Trophoblast cell (in vitro differentiated cells and primary cell): ENCODE results near the gene PSMG1.

ENCODE experiments used
- DNase-seq, 2 donors: peaks; one replicate each; pipeline ENCODE4 v3.0.0-alpha.2; 2016
- H2AFZ ChIP-seq: 2 replicates; pipeline ENCODE4 v1.6.1; 2013; ENCODE audit warnings: low read length, moderate library complexity, mild to moderate bottlenecking; ENCODE audit not compliant: insufficient read depth, poor library complexity
- H2AK5ac ChIP-seq: 2 replicates; pipeline ENCODE4 v1.6.1; 2013; ENCODE audit warnings: mild to moderate bottlenecking, low read length
- H2BK120ac ChIP-seq: 2 replicates; pipeline ENCODE4 v1.6.1; 2013; ENCODE audit warnings: low read length, mild to moderate bottlenecking, moderate library complexity; ENCODE audit not compliant: insufficient read depth, poor library complexity
- H2BK12ac ChIP-seq: 2 replicates; pipeline ENCODE4 v1.6.1; 2013; ENCODE audit warnings: mild to moderate bottlenecking, low read length, moderate library complexity
- H2BK5ac ChIP-seq: 2 replicates; pipeline ENCODE4 v1.6.1; 2013; ENCODE audit warnings: low read length, low read depth, moderate library complexity, mild to moderate bottlenecking; ENCODE audit not compliant: poor library complexity
- H3K14ac ChIP-seq: 2 replicates; pipeline ENCODE4 v1.6.1; 2013; ENCODE audit warnings: mild to moderate bottlenecking, low read length
- H3K18ac ChIP-seq: 2 replicates; pipeline ENCODE4 v1.6.1; 2013; ENCODE audit warnings: mild to moderate bottlenecking, low read length
- H3K23ac ChIP-seq: 2 replicates; pipeline ENCODE4 v1.6.1; 2013; ENCODE audit warnings: low read length
- H3K27ac ChIP-seq: 2 replicates; pipeline ENCODE4 v1.5.1; 2013; ENCODE audit warnings: low read depth, mild to moderate bottlenecking, inconsistent platforms, low read length, moderate library complexity
- H3K27me3 ChIP-seq: 2 replicates; pipeline ENCODE4 v1.6.1; 2013; ENCODE audit warnings: inconsistent platforms, mild to moderate bottlenecking, low read length, moderate library complexity; ENCODE audit not compliant: insufficient read depth
- H3K36me3 ChIP-seq, 2 experiments: 1 replicate in 1 of 2; 2 replicates in 1 of 2; pipeline ENCODE4 v1.6.1; 2013; ENCODE audit warnings: low read length in 2 of 2, mild to moderate bottlenecking in 2 of 2, moderate library complexity in 1 of 2; ENCODE audit not compliant: insufficient read depth in 2 of 2, control insufficient read depth in 1 of 2
- H3K4ac ChIP-seq: 2 replicates; pipeline ENCODE4 v1.6.1; 2013; ENCODE audit warnings: low read depth, mild to moderate bottlenecking, low read length, moderate library complexity
- H3K4me1 ChIP-seq, 2 experiments: 1 replicate in 1 of 2; 2 replicates in 1 of 2; pipeline ENCODE4 v1.6.1; 2013; ENCODE audit warnings: low read length in 2 of 2, mild to moderate bottlenecking in 2 of 2, moderate library complexity in 1 of 2; ENCODE audit not compliant: insufficient read depth in 2 of 2, control insufficient read depth in 1 of 2
- H3K4me2 ChIP-seq: 2 replicates; pipeline ENCODE4 v1.6.1; 2013; ENCODE audit warnings: inconsistent platforms, mild to moderate bottlenecking, low read length, moderate library complexity
- H3K4me3 ChIP-seq: 2 replicates; pipeline ENCODE4 v1.5.1; 2013; ENCODE audit warnings: mild to moderate bottlenecking, low read depth, low read length, inconsistent platforms
- H3K79me1 ChIP-seq: one replicate; pipeline ENCODE4 v1.6.1; 2013; ENCODE audit warnings: low read length
- H3K79me2 ChIP-seq: 2 replicates; pipeline ENCODE4 v1.6.1; 2013; ENCODE audit warnings: low read length, mild to moderate bottlenecking; ENCODE audit not compliant: control insufficient read depth, insufficient read depth, poor library complexity
- H3K9ac ChIP-seq: 2 replicates; pipeline ENCODE4 v1.6.1; 2013; ENCODE audit warnings: mild to moderate bottlenecking, low read length
- H3K9me3 ChIP-seq: 2 replicates; pipeline ENCODE4 v1.6.1; 2013; ENCODE audit warnings: low read depth, mild to moderate bottlenecking, control low read depth, inconsistent platforms, low read length; ENCODE audit not compliant: insufficient read depth
- H4K12ac ChIP-seq: 2 replicates; pipeline ENCODE4 v1.6.1; 2013; ENCODE audit warnings: low read depth, mild to moderate bottlenecking, low read length, moderate library complexity
- H4K8ac ChIP-seq: 2 replicates; pipeline ENCODE4 v1.6.1; 2013; ENCODE audit warnings: low read depth, mild to moderate bottlenecking, low read length, moderate library complexity
- H4K91ac ChIP-seq: one replicate; pipeline ENCODE4 v1.6.1; 2013; ENCODE audit warnings: low read depth, mild to moderate bottlenecking, low read length, moderate library complexity
- WGBS: extraction: QIAGEN DNeasy Blood & Tissue Kit; methylation state at CpG from one replicate; pipeline ENCODE4 v1.1.7; 2013; ENCODE audit warnings: missing lambda C conversion rate; ENCODE audit not compliant: insufficient read length, insufficient coverage; ENCODE audit errors: extremely low coverage; 5-methylcytosine and 5-hydroxymethylcytosine counted together

The PSMG1 gene

GRCh38 chr21:39184050-39184980 lies 1.1 kb upstream of the PSMG1 start:
- no peak overlapping the region for H2AK5ac ChIP-seq
- peak overlapping the region; percentile 70 for H4K8ac ChIP-seq
- no peaks in the 10 kb centered on the region for H3K9me3 ChIP-seq
- H3K4me1 ChIP-seq = peaks cover 4% of the 10 kb centered on the region in 2 experiments
- H3K4me3 ChIP-seq = peak overlapping the region; percentile 96
- H3K27ac ChIP-seq = peak overlapping the region; percentile 70
- H3K4me2 ChIP-seq = peak overlapping the region; percentile 97
- H3K14ac ChIP-seq = peak overlapping the region; percentile 90
- peaks cover 11% of the 10 kb centered on the region for H3K79me1 ChIP-seq
- H2BK12ac ChIP-seq = peak overlapping the region; percentile 58
- peak overlapping the region; percentile 99 for H2AFZ ChIP-seq
- H3K4ac ChIP-seq = peak overlapping the region; percentile 65
- WGBS = no CpG with 5 or more reads among the region's 22 CpGs
- peak overlapping the region; percentile 75 for H3K9ac ChIP-seq
- H3K36me3 ChIP-seq = peaks cover 0 to 2% of the 10 kb centered on the region in 2 experiments
- peak overlapping the region; percentile 60 for H4K91ac ChIP-seq
- H3K18ac ChIP-seq = peak overlapping the region; percentile 87
- peak overlapping the region; percentile 88 for H2BK120ac ChIP-seq
- DNase-seq = peak in 1 of 2 donors; percentile 32
- peaks cover 8% of the 10 kb centered on the region for H3K79me2 ChIP-seq
- peak overlapping the region; percentile 98 for H4K12ac ChIP-seq
- H3K27me3 ChIP-seq = no peaks in the 10 kb centered on the region
- H3K23ac ChIP-seq = no peak overlapping the region
- H2BK5ac ChIP-seq = peak overlapping the region; percentile 87

GRCh38 chr21:39182484-39183271 lies 573 bp downstream of the PSMG1 start:
- Histone ChIP-seq H4K91ac (peak overlapping the region; percentile 69), H3K79me1 (peaks cover 11% of the 10 kb centered on the region), H2BK120ac (peak overlapping the region; percentile 45), H3K18ac (peak overlapping the region; percentile 60), H3K9me3 (no peaks in the 10 kb centered on the region), H4K12ac (peak overlapping the region; percentile 22), H3K4me3 (peak overlapping the region; percentile 96), H3K9ac (peak overlapping the region; percentile 92), H2AFZ (peak overlapping the region; percentile 46), H2AK5ac (peak overlapping the region; percentile 37), H2BK5ac (peak overlapping the region; percentile 24), H2BK12ac (no peak overlapping the region), H3K23ac (no peak overlapping the region), H3K14ac (peak overlapping the region; percentile 54), H3K36me3 (peaks cover 3 to 5% of the 10 kb centered on the region in 2 experiments), H3K27me3 (no peaks in the 10 kb centered on the region), H3K4me1 (peaks cover 4% of the 10 kb centered on the region in 2 experiments), H3K4me2 (peak overlapping the region; percentile 97), H4K8ac (peak overlapping the region; percentile 43), H3K4ac (peak overlapping the region; percentile 9), H3K79me2 (peaks cover 8% of the 10 kb centered on the region), H3K27ac (peak overlapping the region; percentile 29)
- WGBS = no CpG with 5 or more reads among the region's 51 CpGs
- peak; percentile 4 to 44 for DNase-seq

GRCh38 chr21:39182016-39182415 lies 1.2 kb downstream of the PSMG1 start:
- Histone ChIP-seq H3K9ac (no peak overlapping the region), H2BK120ac (no peak overlapping the region), H4K91ac (no peak overlapping the region), H3K27me3 (no peaks in the 10 kb centered on the region), H4K8ac (no peak overlapping the region), H3K4me3 (no peak overlapping the region), H3K23ac (no peak overlapping the region), H3K14ac (no peak overlapping the region), H3K4me2 (peak overlapping the region; percentile 97), H4K12ac (no peak overlapping the region), H3K4me1 (peaks cover 4% of the 10 kb centered on the region in 2 experiments), H3K36me3 (peaks cover 3 to 5% of the 10 kb centered on the region in 2 experiments), H3K27ac (no peak overlapping the region), H3K4ac (no peak overlapping the region), H3K18ac (no peak overlapping the region), H2BK5ac (no peak overlapping the region), H3K79me2 (peaks cover 8% of the 10 kb centered on the region), H2AFZ (no peak overlapping the region), H2BK12ac (no peak overlapping the region), H2AK5ac (no peak overlapping the region), H3K9me3 (no peaks in the 10 kb centered on the region), H3K79me1 (peaks cover 11% of the 10 kb centered on the region)
- no peak for DNase-seq
- no CpG with 5 or more reads among the region's 8 CpGs for WGBS

- Histone ChIP-seq H3K4me1 (peaks cover 4% of the 10 kb centered on the region in 2 experiments), H3K9ac (no peak overlapping the region), H3K36me3 (peaks cover 3 to 5% of the 10 kb centered on the region in 2 experiments), H3K4ac (no peak overlapping the region), H3K4me3 (no peak overlapping the region), H3K14ac (no peak overlapping the region), H4K91ac (no peak overlapping the region), H2BK5ac (no peak overlapping the region), H2AK5ac (peak overlapping the region; percentile 31), H4K8ac (no peak overlapping the region), H3K79me1 (peaks cover 11% of the 10 kb centered on the region), H3K79me2 (peaks cover 8% of the 10 kb centered on the region), H3K23ac (no peak overlapping the region), H3K4me2 (no peak overlapping the region), H2AFZ (no peak overlapping the region), H2BK12ac (no peak overlapping the region), H3K18ac (no peak overlapping the region), H4K12ac (no peak overlapping the region), H3K9me3 (no peaks in the 10 kb centered on the region), H3K27ac (no peak overlapping the region), H2BK120ac (no peak overlapping the region), H3K27me3 (no peaks in the 10 kb centered on the region)
- WGBS = no CpG with 5 or more reads among the region's 4 CpGs
- DNase-seq = no peak
Observed at GRCh38 chr21:39181205-39181818, 1.9 kb downstream of the PSMG1 start.
